IgD-negative memory B cell (primary cell): ENCODE measurements around the gene CDYL. TPM values are rescaled to one million over a fixed set of nuclear protein-coding genes. Genes with fewer than 3 reads are reported as not detected.
"Not testable (repeated sequence)": the region's sequence is repeated elsewhere in the genome, so short reads cannot be mapped to it uniquely, and the experiment has no call there.

Source experiments
- H3K27ac Mint-ChIP-seq, 3 donors: one replicate each; pipeline ENCODE4 v1.8.0; 2020 to 2022; ENCODE audit warnings: mild to moderate bottlenecking in 3 of 3, mixed read lengths in 3 of 3, moderate library complexity in 1 of 3
- H3K27me3 Mint-ChIP-seq: one replicate; pipeline ENCODE4 v1.8.0; 2021; ENCODE audit warnings: mixed read lengths
- H3K36me3 Mint-ChIP-seq: one replicate; pipeline ENCODE4 v1.8.0; 2020; ENCODE audit warnings: mild to moderate bottlenecking, mixed read lengths
- H3K4me1 Mint-ChIP-seq, 3 donors: one replicate each; pipeline ENCODE4 v1.8.0; 2020 to 2022; ENCODE audit warnings: mixed read lengths in 3 of 3, mild to moderate bottlenecking in 1 of 3
- H3K4me3 Mint-ChIP-seq, 4 donors: one replicate each; pipeline ENCODE4 v1.8.0; 2020 to 2022; ENCODE audit warnings: mild to moderate bottlenecking in 4 of 4, mixed read lengths in 4 of 4, moderate library complexity in 3 of 4
- H3K9me3 Mint-ChIP-seq, 3 donors: one replicate each; pipeline ENCODE4 v1.8.0; 2020 to 2021; ENCODE audit warnings: mixed read lengths in 3 of 3, mild to moderate bottlenecking in 1 of 3
- polyA plus RNA-seq: library from polyadenylated mRNA; unstranded; fragments of 300-500 nt; fragmentation: Illumina TruSeq; gene quantifications from one replicate; pipeline ENCODE4 v1.2.3, GENCODE V29; 2021

CDYL gene
- polyA plus RNA-seq, 1 donor from 2014 or later, result 5.3 TPM

DNA sequence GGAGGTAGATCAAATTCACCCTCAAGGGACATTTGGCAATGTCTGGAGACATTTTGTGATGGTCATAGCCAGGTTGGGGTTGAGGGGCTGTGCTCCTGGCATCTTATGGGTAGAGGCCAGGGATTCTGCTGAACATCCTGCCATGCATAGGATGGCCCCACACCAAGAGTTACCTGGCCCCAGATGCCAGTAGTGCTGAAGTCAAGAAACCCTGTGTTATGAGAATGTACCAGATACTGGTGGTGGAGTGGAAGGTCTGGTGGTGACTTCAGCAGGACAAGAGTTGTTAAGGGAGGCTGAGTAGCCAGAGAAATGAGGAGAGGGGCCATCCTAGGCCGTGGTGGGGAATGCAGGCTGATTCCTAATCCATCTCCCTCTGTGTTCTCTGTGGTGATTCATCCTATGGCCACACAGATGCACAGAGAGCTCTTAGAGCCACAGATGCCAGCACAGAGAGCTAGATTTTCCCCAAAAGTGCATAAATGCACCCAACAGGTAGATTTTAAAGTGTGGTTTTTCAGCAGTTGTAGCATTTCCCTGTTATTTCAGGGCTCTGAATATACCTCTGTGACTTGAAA lies 43.6 kb downstream of the CDYL start:
- H3K36me3 Mint-ChIP-seq, result peaks cover 4% of the 10 kb centered on the region
- H3K4me1 Mint-ChIP-seq, result peaks cover 15 to 43% (median 39%) of the 10 kb centered on the region in 3 donors

DNA sequence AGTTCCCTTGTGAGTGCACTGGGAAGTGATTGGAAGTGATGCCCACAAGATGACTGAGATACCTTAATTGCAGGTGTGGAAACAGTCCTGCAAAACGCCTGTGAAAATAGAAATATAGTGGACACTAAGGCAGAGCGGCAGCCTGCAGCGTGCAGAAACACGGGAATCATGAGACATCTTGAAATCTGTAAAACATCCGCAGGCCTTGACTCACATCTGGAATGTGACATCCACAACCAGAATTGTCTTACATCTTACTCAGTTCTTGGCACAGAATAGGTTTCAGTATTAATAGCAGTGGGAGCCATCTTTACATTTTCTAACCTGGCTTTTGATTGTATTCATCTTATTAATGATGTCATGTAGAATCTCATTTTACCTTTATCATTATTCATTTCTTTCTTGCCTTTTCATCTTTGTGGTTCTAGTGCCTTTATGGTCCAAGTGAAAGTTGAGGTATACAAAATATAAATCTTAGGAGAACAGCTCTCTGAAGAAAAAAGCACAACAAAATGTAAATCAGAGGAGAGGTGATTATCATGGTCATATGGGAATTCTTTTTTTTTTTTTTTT lies 44.6 kb downstream of the CDYL start:
- H3K9me3 Mint-ChIP-seq, result peaks cover 0 to 5% (median 3%) of the 10 kb centered on the region in 3 donors
- H3K27me3 Mint-ChIP-seq, result no peaks in the 10 kb centered on the region
- H3K27ac Mint-ChIP-seq, result peak overlapping the region in 1 of 3 donors; percentile 63
- H3K36me3 Mint-ChIP-seq, result peaks cover 7% of the 10 kb centered on the region
- peaks cover 15 to 36% (median 34%) of the 10 kb centered on the region in 3 donors for H3K4me1 Mint-ChIP-seq
- no peak overlapping the region for H3K4me3 Mint-ChIP-seq

More for the DNA sequence above, 43.6 kb downstream of the CDYL start:
- Mint-ChIP-seq H3K4me3 (peak overlapping the region in 2 of 4 donors; percentile 38 to 40), H3K9me3 (peaks cover 0 to 3% (median 0%) of the 10 kb centered on the region in 3 donors), H3K27ac (peak overlapping the region in 2 of 3 donors; percentile 9 to 42), H3K27me3 (no peaks in the 10 kb centered on the region)

DNA sequence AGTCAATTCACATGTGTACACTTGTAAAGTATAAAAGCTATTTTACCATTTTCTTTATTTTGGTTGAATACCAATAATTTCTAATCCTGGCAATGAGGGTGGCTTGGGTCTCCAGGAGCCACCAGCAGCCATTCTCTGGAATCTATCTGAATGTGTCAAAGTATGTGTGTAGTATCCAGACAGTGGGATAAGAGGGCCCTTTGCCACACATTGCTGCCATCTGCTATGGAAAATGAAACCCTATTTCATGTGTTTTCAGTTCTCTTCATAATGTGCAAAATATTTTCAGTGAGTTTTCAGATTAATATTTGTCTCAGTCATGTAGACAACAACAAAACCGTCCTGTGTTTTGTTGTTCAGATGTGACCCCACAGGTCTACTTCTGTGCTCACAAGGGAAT lies 46.3 kb downstream of the CDYL start:
- Mint-ChIP-seq H3K27me3 (no peaks in the 10 kb centered on the region), H3K9me3 (peaks cover 3 to 20% (median 14%) of the 10 kb centered on the region in 3 donors), H3K4me3 (no peak overlapping the region), H3K27ac (peak overlapping the region in 1 of 3 donors; percentile 11), H3K36me3 (peaks cover 10% of the 10 kb centered on the region), H3K4me1 (peaks cover 13 to 38% (median 36%) of the 10 kb centered on the region in 3 donors)

DNA sequence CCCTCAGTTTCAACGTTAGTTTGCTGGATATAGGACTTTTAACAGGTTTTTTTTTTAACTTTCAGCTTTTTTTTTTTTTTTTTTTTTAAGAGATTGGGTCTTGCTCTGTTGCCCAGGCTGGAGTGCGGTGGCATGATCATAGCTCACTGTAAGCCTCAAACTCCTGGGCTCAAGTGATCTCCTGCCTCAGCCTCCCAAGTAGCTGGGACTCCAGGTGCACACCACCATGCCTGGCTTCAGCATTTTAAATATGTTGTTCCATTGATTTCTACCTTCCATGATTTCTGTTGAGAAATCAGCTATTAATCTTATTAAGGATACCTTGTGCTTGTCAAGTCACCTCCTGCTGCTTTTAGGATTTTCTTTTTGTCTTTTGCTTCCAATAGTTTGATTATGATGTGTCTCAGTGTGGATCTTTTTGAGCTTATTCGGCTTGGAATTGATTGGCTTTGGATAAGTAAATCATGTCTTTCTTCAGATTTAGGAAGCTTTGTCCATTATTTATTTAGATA lies 52.0 kb downstream of the CDYL start:
- peaks cover 11% of the 10 kb centered on the region for H3K36me3 Mint-ChIP-seq
- no peak overlapping the region for H3K27ac Mint-ChIP-seq

DNA sequence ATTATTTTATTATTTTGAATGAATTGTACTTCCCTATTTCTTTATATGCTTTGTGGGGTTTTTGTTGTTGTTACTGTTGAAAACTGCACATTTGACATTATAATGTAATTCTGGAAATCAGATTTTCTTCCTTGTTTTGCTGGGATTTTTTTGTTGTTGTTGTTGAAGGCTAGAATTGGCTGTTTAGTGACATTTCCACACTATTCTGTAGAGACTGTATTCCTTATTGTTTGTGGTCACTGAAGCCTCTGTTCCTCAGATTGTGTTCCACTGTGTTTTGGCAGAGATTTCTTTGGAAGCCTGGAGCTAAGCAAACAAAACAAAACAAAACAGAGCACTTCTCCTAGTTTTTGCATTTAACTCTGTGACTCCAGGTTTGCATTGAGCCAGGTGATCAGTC lies 52.9 kb downstream of the CDYL start:
- Mint-ChIP-seq H3K27me3 (no peaks in the 10 kb centered on the region), H3K9me3 (peaks cover 3 to 35% (median 27%) of the 10 kb centered on the region in 3 donors), H3K4me1 (peaks cover 0 to 4% (median 2%) of the 10 kb centered on the region in 3 donors), H3K27ac (no peak overlapping the region), H3K4me3 (no peak overlapping the region), H3K36me3 (peaks cover 8% of the 10 kb centered on the region)

More for the DNA sequence above, 52.0 kb downstream of the CDYL start:
- Mint-ChIP-seq H3K9me3 (peaks cover 3 to 35% (median 27%) of the 10 kb centered on the region in 3 donors), H3K4me3 (peak overlapping the region in 1 of 4 donors; percentile 57), H3K27me3 (no peaks in the 10 kb centered on the region), H3K4me1 (peaks cover 2 to 10% (median 3%) of the 10 kb centered on the region in 3 donors)

DNA sequence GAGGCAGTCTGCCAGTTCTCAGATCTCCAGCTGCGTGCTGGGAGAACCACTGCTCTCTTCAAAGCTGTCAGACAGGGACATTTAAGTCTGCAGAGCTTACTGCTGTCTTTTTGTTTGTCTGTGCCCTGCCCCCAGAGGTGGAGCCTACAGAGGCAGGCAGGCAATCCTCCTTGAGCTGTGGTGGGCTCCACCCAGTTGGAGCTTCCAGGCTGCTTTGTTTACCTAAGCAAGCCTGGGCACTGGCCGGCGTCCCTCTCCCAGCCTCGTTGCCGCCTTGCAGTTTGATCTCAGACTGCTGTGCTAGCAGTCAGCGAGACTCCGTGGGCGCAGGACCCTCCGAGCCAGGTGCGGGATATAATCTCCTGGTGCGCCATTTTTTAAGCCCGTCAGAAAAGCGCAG lies 59.3 kb downstream of the CDYL start:
- H3K4me3 Mint-ChIP-seq, H3K36me3 Mint-ChIP-seq, H3K27ac Mint-ChIP-seq, H3K27me3 Mint-ChIP-seq, H3K9me3 Mint-ChIP-seq: not testable (repeated sequence)
- H3K4me1 Mint-ChIP-seq, result peaks cover 12 to 19% (median 16%) of the 10 kb centered on the region in 3 donors

DNA sequence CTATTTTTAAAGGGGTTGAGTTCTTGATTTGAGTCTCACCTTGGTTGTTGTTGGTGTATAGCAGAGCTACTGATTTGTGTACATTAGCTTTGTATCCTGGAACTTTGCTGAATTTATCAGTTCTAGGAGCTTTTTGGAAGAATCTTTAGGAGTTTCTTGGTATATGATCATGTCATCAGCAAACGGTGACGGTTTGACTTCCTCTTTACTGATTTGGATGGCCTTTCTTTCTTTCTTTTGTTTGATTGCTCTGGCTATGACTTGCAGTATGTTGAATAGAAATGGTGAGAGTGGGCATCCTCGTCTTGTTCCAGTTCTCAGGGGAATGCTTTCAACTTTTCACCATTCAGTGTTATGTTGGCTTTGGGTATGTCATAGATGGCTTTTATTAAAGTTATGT lies 64.0 kb downstream of the CDYL start:
- no peaks in the 10 kb centered on the region for H3K27me3 Mint-ChIP-seq
- peak overlapping the region in 1 of 4 donors; percentile 56 for H3K4me3 Mint-ChIP-seq
- peaks cover 10% of the 10 kb centered on the region for H3K36me3 Mint-ChIP-seq
- H3K27ac Mint-ChIP-seq, result no peak overlapping the region
- peaks cover 21 to 31% (median 30%) of the 10 kb centered on the region in 3 donors for H3K4me1 Mint-ChIP-seq
- peaks cover 4 to 20% (median 20%) of the 10 kb centered on the region in 3 donors for H3K9me3 Mint-ChIP-seq

DNA sequence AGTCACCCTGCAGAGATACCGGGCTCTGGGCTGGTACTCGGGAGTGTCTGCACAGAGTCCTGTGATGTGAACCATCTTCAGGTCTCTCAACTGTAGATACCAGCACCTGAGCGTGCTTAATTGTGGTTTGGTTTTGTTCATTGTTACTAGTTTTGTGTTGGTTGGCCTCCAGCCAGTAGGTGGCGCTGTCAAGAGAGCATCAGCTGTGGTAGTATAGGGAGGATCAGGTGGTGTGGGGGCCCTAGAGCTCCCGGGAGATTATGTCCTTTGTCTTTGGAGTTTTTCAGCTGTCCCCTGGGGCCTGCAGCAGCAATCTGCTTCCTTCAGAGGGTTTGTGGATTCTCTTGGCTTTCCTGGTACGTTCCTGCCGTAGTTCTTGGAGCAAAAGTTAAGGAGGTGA lies 67.9 kb downstream of the CDYL start:
- Mint-ChIP-seq H3K4me3 (no peak overlapping the region), H3K27me3 (no peaks in the 10 kb centered on the region), H3K4me1 (peaks cover 28 to 34% (median 29%) of the 10 kb centered on the region in 3 donors), H3K36me3 (peaks cover 5% of the 10 kb centered on the region), H3K9me3 (peaks cover 2 to 18% (median 17%) of the 10 kb centered on the region in 3 donors), H3K27ac (no peak overlapping the region)

DNA sequence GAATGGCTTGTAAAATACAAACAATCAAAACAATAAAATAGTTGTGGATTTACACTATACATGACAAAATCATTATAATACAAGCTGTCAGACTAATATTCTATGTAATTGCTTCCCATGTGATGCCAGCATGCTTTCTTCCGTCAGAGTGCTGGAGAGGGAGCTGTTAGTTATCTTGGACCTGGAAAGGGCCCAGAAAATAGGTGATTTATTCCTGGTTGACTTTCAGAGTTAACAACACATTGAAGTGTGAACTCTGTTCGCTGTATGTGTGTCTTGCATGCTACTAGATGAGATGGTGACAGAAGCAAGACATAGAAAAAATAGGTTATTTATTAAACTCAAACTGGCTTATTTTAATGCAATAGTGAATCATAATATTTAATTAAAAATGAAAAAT lies 70.2 kb downstream of the CDYL start:
- H3K4me1 Mint-ChIP-seq, result peaks cover 27 to 28% (median 28%) of the 10 kb centered on the region in 3 donors

DNA sequence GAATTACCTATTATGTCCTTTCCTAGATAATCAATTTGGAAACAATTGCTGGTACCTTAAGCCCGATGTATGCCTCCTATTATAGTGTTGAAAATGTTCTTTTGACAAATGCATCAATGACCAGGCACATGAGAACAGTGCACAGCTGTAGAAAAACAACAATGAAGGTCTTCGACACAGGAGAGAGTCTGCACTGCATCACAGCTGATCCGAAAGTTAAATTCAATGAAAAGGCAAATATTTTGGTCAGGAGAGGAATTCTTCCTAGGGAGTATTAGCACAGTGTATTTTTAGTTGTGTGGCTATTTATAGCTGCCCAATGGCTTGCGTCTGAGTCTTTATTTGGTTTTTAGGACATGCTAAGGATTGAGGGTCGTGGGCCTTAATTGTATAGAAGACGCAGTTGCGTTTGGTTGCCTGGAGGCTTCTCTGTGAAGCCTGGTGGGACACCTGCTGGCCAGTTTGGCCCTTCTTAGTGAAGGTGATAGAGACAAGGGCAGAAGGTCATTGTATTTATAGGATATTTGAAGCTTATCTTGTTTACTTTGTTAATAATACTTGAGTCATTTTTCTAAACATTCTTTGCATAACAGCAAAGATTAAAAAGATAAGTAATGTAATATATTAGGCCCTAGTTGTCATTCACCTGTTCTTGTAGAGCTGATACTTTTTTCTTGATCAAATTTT lies 72.3 kb downstream of the CDYL start:
- Mint-ChIP-seq H3K27me3 (no peaks in the 10 kb centered on the region), H3K4me3 (no peak overlapping the region), H3K4me1 (peaks cover 28 to 36% (median 30%) of the 10 kb centered on the region in 3 donors), H3K36me3 (peaks cover 2% of the 10 kb centered on the region), H3K27ac (no peak overlapping the region), H3K9me3 (peaks cover 0 to 6% (median 5%) of the 10 kb centered on the region in 3 donors)

More for the DNA sequence above, 70.2 kb downstream of the CDYL start:
- Mint-ChIP-seq H3K9me3 (peaks cover 0 to 15% (median 11%) of the 10 kb centered on the region in 3 donors), H3K4me3 (no peak overlapping the region), H3K27ac (no peak overlapping the region), H3K36me3 (peaks cover 2% of the 10 kb centered on the region), H3K27me3 (no peaks in the 10 kb centered on the region)

DNA sequence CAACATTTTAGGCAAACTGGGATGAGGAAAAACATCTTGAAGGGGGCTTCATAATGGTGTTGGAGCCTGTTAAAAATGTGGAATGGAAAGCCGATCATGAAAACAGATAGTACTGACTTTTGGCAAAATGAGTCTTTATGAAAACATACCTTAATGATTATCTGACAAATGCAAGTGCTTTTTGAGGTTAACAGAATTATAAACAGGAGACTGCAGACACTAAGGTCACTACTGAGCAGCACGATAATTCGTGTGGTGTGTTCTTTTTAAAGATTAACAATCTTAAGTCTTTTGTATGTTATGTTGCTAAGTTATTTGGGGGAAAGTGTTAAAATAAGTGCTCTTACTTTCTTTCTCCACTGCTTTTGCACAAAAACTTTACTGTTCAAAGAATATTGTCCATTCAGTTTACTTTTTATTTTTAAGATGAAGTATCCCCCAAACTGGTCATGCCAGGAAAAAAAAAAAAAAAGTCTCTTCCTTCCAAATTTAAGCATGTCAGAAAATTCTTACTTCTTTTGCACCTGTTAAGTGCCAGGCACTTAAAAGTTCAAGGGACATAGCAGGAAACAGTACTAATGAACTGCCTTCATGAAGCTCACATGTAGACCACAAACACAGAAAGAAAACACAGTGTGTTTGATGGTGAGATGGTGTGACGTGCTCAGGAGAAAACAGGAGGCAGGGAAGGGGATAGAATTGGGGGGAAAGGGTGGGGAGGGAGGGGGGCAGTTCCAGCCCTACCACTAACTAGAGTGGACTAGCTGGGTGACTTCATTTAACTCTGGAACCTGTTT lies 73.2 kb downstream of the CDYL start:
- Mint-ChIP-seq H3K9me3 (no peaks in the 10 kb centered on the region), H3K27ac (no peak overlapping the region), H3K4me3 (no peak overlapping the region), H3K27me3 (no peaks in the 10 kb centered on the region), H3K4me1 (peaks cover 33 to 40% (median 33%) of the 10 kb centered on the region in 3 donors), H3K36me3 (peaks cover 2% of the 10 kb centered on the region)

DNA sequence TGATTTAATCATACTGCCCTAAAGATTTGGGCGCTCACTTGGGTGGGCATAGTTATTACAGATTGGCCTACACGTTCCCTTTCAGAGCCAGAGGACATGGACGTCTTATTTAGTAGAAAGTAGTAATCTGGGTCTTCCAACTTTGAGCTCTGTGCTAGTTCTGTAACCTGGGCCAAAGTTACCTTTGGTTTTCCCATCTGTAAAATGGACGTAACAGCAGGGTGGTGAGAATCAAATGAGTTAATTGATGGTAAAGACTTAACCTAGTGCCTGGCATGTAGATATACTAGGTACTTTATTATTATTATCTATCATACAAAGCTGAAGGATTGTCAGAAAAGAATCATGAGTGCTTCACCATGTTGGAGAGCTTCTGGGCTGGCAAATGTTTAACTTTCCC lies 74.8 kb downstream of the CDYL start:
- Mint-ChIP-seq H3K4me1 (peaks cover 32 to 51% (median 37%) of the 10 kb centered on the region in 3 donors), H3K9me3 (no peaks in the 10 kb centered on the region), H3K4me3 (no peak overlapping the region), H3K27ac (no peak overlapping the region), H3K36me3 (peaks cover 2% of the 10 kb centered on the region), H3K27me3 (no peaks in the 10 kb centered on the region)

DNA sequence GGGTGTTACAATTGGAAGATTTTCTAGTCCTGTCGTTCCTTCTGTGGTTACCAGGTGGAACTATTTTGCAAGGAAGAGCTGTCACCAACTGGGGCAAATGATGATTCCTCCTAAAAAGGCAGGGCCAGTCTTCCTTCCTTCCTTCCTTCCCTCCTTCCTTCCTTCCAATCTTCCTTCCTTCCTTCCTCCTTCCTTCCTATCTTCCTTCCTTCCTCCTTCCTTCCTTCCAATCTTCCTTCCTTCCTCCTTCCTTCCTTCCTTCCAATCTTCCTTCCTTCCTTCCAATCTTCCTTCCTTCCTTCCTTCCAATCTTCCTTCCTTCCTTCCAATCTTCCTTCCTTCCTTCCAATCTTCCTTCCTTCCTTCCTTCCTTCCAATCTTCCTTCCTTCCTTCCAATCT lies 76.0 kb downstream of the CDYL start:
- not testable (repeated sequence) for H3K27ac Mint-ChIP-seq, H3K27me3 Mint-ChIP-seq, H3K4me3 Mint-ChIP-seq, H3K36me3 Mint-ChIP-seq, H3K9me3 Mint-ChIP-seq
- peaks cover 34 to 61% (median 39%) of the 10 kb centered on the region in 3 donors for H3K4me1 Mint-ChIP-seq

DNA sequence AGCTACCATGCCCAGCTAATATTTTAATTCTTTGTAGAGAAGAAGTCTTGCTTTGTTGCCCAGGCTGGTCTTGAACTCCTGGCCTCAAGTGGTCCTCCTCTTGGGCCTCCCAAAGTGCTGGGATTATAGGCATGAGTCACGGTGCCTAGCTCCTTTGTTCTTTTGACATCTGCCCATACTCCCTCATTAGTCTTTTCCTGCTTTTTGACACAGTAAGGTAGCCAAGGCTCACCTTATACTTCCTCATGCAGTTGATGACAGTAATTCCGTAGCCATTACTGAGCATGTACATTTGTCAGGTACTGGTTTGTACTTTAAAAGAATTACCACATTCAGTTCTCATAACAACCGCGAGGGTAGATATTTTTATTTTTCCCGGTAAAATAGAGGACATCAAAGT lies 76.7 kb downstream of the CDYL start:
- Mint-ChIP-seq H3K36me3 (peaks cover 3% of the 10 kb centered on the region), H3K27me3 (no peaks in the 10 kb centered on the region), H3K4me1 (peaks cover 35 to 67% (median 44%) of the 10 kb centered on the region in 3 donors), H3K27ac (no peak overlapping the region), H3K4me3 (peak overlapping the region in 2 of 4 donors; percentile 18 to 19), H3K9me3 (no peaks in the 10 kb centered on the region)
